HEK293 (cell line): ENCODE data around the gene SLC29A3.

Source experiments
- CTCF ChIA-PET: fragments of 350-600 bp; formaldehyde crosslinking; extraction: SDS; loops from one replicate; lab custom pipeline; 2021; ENCODE audit warnings: antibody characterized with exemption; lab: Yijun Ruan, JAX
- POLR2A ChIA-PET: fragments of 300-600 bp; formaldehyde crosslinking; extraction: SDS; loops from one replicate; lab custom pipeline; 2020; ENCODE audit warnings: antibody characterized with exemption, inconsistent platforms; lab: Yijun Ruan, JAX
- H3K27ac ChIP-seq: fragments of 200-500 bp; sonication (Bioruptor generic); 2 replicates; pipeline ENCODE4 v1.5.1; 2014; ENCODE audit warnings: low read depth, low read length, control low read depth, inconsistent platforms; ENCODE audit errors: extremely low read depth
- H3K36me3 ChIP-seq, 2 experiments: fragments of 200-500 bp in 1 of 2; sonication (Bioruptor generic) in 1 of 2; 1 replicate in 1 of 2; 2 replicates in 1 of 2; pipeline ENCODE4 v1.5.1; 2014 to 2017; ENCODE audit warnings: inconsistent platforms in 2 of 2, low read length in 2 of 2; ENCODE audit not compliant: control insufficient read depth in 2 of 2, insufficient read depth in 1 of 2
- H3K4me1 ChIP-seq: fragments of 200-500 bp; sonication (Bioruptor generic); 2 replicates; pipeline ENCODE4 v1.5.1; 2014; ENCODE audit warnings: mild to moderate bottlenecking, low read length, inconsistent platforms; ENCODE audit not compliant: control insufficient read depth, insufficient read depth
- H3K4me3 ChIP-seq: 2 replicates; pipeline ENCODE4 v1.5.1; 2011; ENCODE audit warnings: low read depth, mild to moderate bottlenecking, control low read depth, low read length, moderate library complexity
- H3K9me3 ChIP-seq: fragments of 200-500 bp; sonication (Bioruptor generic); 2 replicates; pipeline ENCODE4 v1.5.1; 2014; ENCODE audit warnings: low read depth, low read length, inconsistent platforms; ENCODE audit not compliant: control insufficient read depth, insufficient read depth
- KLF8 ChIP-seq: fragments of 450-650 bp; formaldehyde crosslinking; IDR thresholded peaks from 2 replicates; pipeline ENCODE4 v1.5.1; 2016; ENCODE audit warnings: missing biosample characterization, missing genetic modification characterization
- ZNF10 ChIP-seq: fragments of 450-650 bp; formaldehyde crosslinking; IDR thresholded peaks from 2 replicates; pipeline ENCODE4 v1.5.1; 2017; ENCODE audit warnings: missing biosample characterization, missing genetic modification characterization
- ZNF133 ChIP-seq: fragments of 450-650 bp; formaldehyde crosslinking; IDR thresholded peaks from 2 replicates; pipeline ENCODE4 v1.5.1; 2016; ENCODE audit warnings: missing biosample characterization, missing genetic modification characterization
- ZNF184 ChIP-seq: fragments of 450-650 bp; IDR thresholded peaks from 2 replicates; pipeline ENCODE4 v1.5.1; 2018; ENCODE audit warnings: missing biosample characterization, mild to moderate bottlenecking, missing genetic modification characterization
- ZNF202 ChIP-seq: fragments of 450-650 bp; formaldehyde crosslinking; IDR thresholded peaks from 2 replicates; pipeline ENCODE4 v1.5.1; 2016; ENCODE audit warnings: missing biosample characterization, missing genetic modification characterization, borderline replicate concordance
- ZNF248 ChIP-seq: fragments of 450-650 bp; formaldehyde crosslinking; IDR thresholded peaks from 2 replicates; pipeline ENCODE4 v1.5.1; 2017; ENCODE audit warnings: missing biosample characterization, missing genetic modification characterization
- ZNF280D ChIP-seq: fragments of 450-650 bp; formaldehyde crosslinking; IDR thresholded peaks from 2 replicates; pipeline ENCODE4 v1.5.1; 2016; ENCODE audit warnings: missing biosample characterization, missing genetic modification characterization
- ZNF341 ChIP-seq: fragments of 450-650 bp; formaldehyde crosslinking; IDR thresholded peaks from 2 replicates; pipeline ENCODE4; 2016; ENCODE audit warnings: low read depth, missing biosample characterization, missing genetic modification characterization
- ZNF398 ChIP-seq: fragments of 450-650 bp; formaldehyde crosslinking; IDR thresholded peaks from 2 replicates; pipeline ENCODE4 v1.5.1; 2017; ENCODE audit warnings: missing biosample characterization, missing genetic modification characterization
- ZNF488 ChIP-seq: fragments of 450-650 bp; formaldehyde crosslinking; IDR thresholded peaks from 2 replicates; pipeline ENCODE4 v1.5.1; 2016; ENCODE audit warnings: missing biosample characterization, missing genetic modification characterization
- ZNF529 ChIP-seq: fragments of 450-650 bp; formaldehyde crosslinking; IDR thresholded peaks from 2 replicates; pipeline ENCODE4 v1.5.1; 2017; ENCODE audit warnings: missing genetic modification characterization, missing biosample characterization; ENCODE audit not compliant: insufficient replicate concordance
- ZNF561 ChIP-seq: fragments of 450-650 bp; IDR thresholded peaks from 2 replicates; pipeline ENCODE4 v1.5.1; 2018; ENCODE audit warnings: missing biosample characterization, missing genetic modification characterization, borderline replicate concordance
- ZNF645 ChIP-seq: fragments of 450-650 bp; formaldehyde crosslinking; IDR thresholded peaks from 2 replicates; pipeline ENCODE4; 2016; ENCODE audit warnings: missing biosample characterization, missing genetic modification characterization
- ZNF658 ChIP-seq: fragments of 450-650 bp; formaldehyde crosslinking; IDR thresholded peaks from 2 replicates; pipeline ENCODE4; 2016; ENCODE audit warnings: missing biosample characterization, missing genetic modification characterization
- ZNF692 ChIP-seq: fragments of 450-650 bp; formaldehyde crosslinking; IDR thresholded peaks from 2 replicates; pipeline ENCODE4 v1.5.1; 2016; ENCODE audit warnings: missing biosample characterization, missing genetic modification characterization
- ZNF701 ChIP-seq: fragments of 450-650 bp; formaldehyde crosslinking; IDR thresholded peaks from 2 replicates; pipeline ENCODE4 v1.5.1; 2016; ENCODE audit warnings: missing biosample characterization, missing genetic modification characterization
- ZNF768 ChIP-seq: fragments of 450-650 bp; formaldehyde crosslinking; IDR thresholded peaks from 2 replicates; pipeline ENCODE4 v1.5.1; 2018; ENCODE audit warnings: missing biosample characterization, mild to moderate bottlenecking, missing genetic modification characterization
- ZNF837 ChIP-seq: fragments of 450-650 bp; formaldehyde crosslinking; IDR thresholded peaks from 2 replicates; pipeline ENCODE4 v1.5.1; 2016; ENCODE audit warnings: missing biosample characterization, missing genetic modification characterization
- ZNF843 ChIP-seq: fragments of 450-650 bp; formaldehyde crosslinking; IDR thresholded peaks from 2 replicates; pipeline ENCODE4 v1.5.1; 2016; ENCODE audit warnings: missing biosample characterization, missing genetic modification characterization

SLC29A3 gene

GRCh38 chr10:71290806-71291527 is 28.1 kb upstream of the SLC29A3 start:
- CTCF ChIA-PET: no interaction called here
- no peaks in the 10 kb centered on the region for H3K4me1 ChIP-seq
- no peak overlapping the region for H3K27ac ChIP-seq
- H3K36me3 ChIP-seq: peaks cover 3 to 100% of the 10 kb centered on the region in 2 experiments; a peak in 2 of 3 replicates
- no peaks in the 10 kb centered on the region for H3K9me3 ChIP-seq
- no peak for TF ChIP-seq ZNF701
- no peak for TF ChIP-seq ZNF837
- TF ChIP-seq ZNF398: no peak
- TF ChIP-seq ZNF843 (tag by site-specific recombination): no peak
- TF ChIP-seq ZNF280D (tag by site-specific recombination): no peak
- no peak for TF ChIP-seq ZNF10 (tag by site-specific recombination)
- TF ChIP-seq ZNF768: no peak
- no peak for TF ChIP-seq ZNF658 (tag by site-specific recombination)
- no peak for TF ChIP-seq ZNF341
- TF ChIP-seq ZNF561 (tag by site-specific recombination): no peak
- TF ChIP-seq ZNF184: no peak
- TF ChIP-seq ZNF529 (tag by site-specific recombination): no peak
- no peak for TF ChIP-seq ZNF248 (tag by site-specific recombination)
- TF ChIP-seq ZNF488 (tag by site-specific recombination): no peak
- TF ChIP-seq ZNF692 (tag by site-specific recombination): no peak
- no peak for TF ChIP-seq KLF8 (tag by site-specific recombination)
- TF ChIP-seq, all 188 proteins: peak for 0
- H3K4me3 ChIP-seq: no peak overlapping the region
- POLR2A ChIA-PET: no interaction called here

- POLR2A ChIA-PET: no interaction called here
- Histone ChIP-seq H3K9me3 (no peaks in the 10 kb centered on the region), H3K36me3 (peaks cover under 1 to 100% of the 10 kb centered on the region in 2 experiments; a peak in 2 of 3 replicates), H3K4me3 (no peak overlapping the region), H3K27ac (no peak overlapping the region), H3K4me1 (no peaks in the 10 kb centered on the region)
- CTCF ChIA-PET: no interaction called here
- TF ChIP-seq ZNF202 (tag by site-specific recombination) (no peak), ZNF645 (no peak), ZNF133 (no peak)
Measured at GRCh38 chr10:71291528-71291900, 27.5 kb upstream of the SLC29A3 start.
